IMR-90 (cell line): ENCODE data around the gene F12. TPM values are rescaled to one million over a fixed set of nuclear protein-coding genes. Genes with fewer than 3 reads are reported as not detected.

ENCODE experiments used
- ATAC-seq: fragments of 200-7000 bp; cut with Tn5 transposase; 2 replicates; pipeline ENCODE4 v1.9.1; 2020; ENCODE audit warnings: low read depth, mild to moderate bottlenecking, moderate library complexity
- BruUV-seq: library from RNA; stranded (reverse); fragments of 400-500 nt; replicated peaks from 2 replicates; lab custom pipeline; 2021; lab: Mats Ljungman, UMichigan
- CTCF ChIA-PET: fragments of 300-600 bp; formaldehyde crosslinking; extraction: SDS; loops from one replicate; lab custom pipeline; 2021; ENCODE audit warnings: antibody characterized with exemption; lab: Yijun Ruan, JAX
- POLR2A ChIA-PET: fragments of 300-600 bp; sonication (Branson Sonifier 250); formaldehyde crosslinking; loops from one replicate; lab custom pipeline; 2022; ENCODE audit warnings: antibody characterized with exemption; ENCODE audit not compliant: unreplicated experiment; lab: Charles Lee
- DNase-seq: peaks from one replicate; pipeline ENCODE4 v3.0.0; 2013
- H2AFZ ChIP-seq: replicated peaks from 2 replicates; pipeline ENCODE3; 2013; ENCODE audit warnings: low read length, mild to moderate bottlenecking; ENCODE audit not compliant: poor library complexity
- H2AK5ac ChIP-seq: 2 replicates; pipeline ENCODE4 v1.6.1; 2013; ENCODE audit warnings: low read depth, low read length, inconsistent platforms
- H2AK9ac ChIP-seq: replicated peaks from 2 replicates; pipeline ENCODE3; 2013; ENCODE audit warnings: mild to moderate bottlenecking, low read depth, low read length, moderate library complexity; ENCODE audit not compliant: poor library complexity
- H2BK120ac ChIP-seq: 2 replicates; pipeline ENCODE4 v1.6.1; 2013; ENCODE audit warnings: low read depth, low read length, inconsistent platforms
- H2BK15ac ChIP-seq: 3 replicates; pipeline ENCODE4 v1.6.1; 2013; ENCODE audit warnings: low read depth, low read length, inconsistent platforms
- H2BK20ac ChIP-seq: 2 replicates; pipeline ENCODE4 v1.6.1; 2013; ENCODE audit warnings: low read depth, mild to moderate bottlenecking, inconsistent platforms, low read length, moderate library complexity
- H2BK5ac ChIP-seq: 2 replicates; pipeline ENCODE4 v1.6.1; 2013; ENCODE audit warnings: mild to moderate bottlenecking, low read depth, low read length, inconsistent platforms; ENCODE audit not compliant: poor library complexity, severe bottlenecking
- H3K14ac ChIP-seq: replicated peaks from 2 replicates; pipeline ENCODE4 v1.6.1; 2013; ENCODE audit warnings: low read depth, low read length, inconsistent platforms
- H3K18ac ChIP-seq: 2 replicates; pipeline ENCODE4 v1.6.1; 2013; ENCODE audit warnings: low read depth, low read length, control low read depth
- H3K23ac ChIP-seq: 2 replicates; pipeline ENCODE4 v1.6.1; 2013; ENCODE audit warnings: low read depth, low read length, inconsistent platforms
- H3K27ac ChIP-seq: 2 replicates; pipeline ENCODE4 v1.5.1; 2013; ENCODE audit warnings: mild to moderate bottlenecking, control low read depth, low read length; ENCODE audit not compliant: insufficient read depth
- H3K27me3 ChIP-seq: 2 replicates; pipeline ENCODE4 v1.6.1; 2013; ENCODE audit warnings: low read length; ENCODE audit not compliant: control insufficient read depth, insufficient read depth
- H3K36me3 ChIP-seq: 2 replicates; pipeline ENCODE4 v1.6.1; 2013; ENCODE audit warnings: low read length, mixed read lengths; ENCODE audit not compliant: control insufficient read depth, insufficient read depth
- H3K4ac ChIP-seq: 2 replicates; pipeline ENCODE4 v1.6.1; 2013; ENCODE audit warnings: low read depth, low read length, inconsistent platforms
- H3K4me1 ChIP-seq: 2 replicates; pipeline ENCODE4 v1.6.1; 2013; ENCODE audit warnings: low read length, mixed read lengths; ENCODE audit not compliant: control insufficient read depth, insufficient read depth
- H3K4me2 ChIP-seq: 2 replicates; pipeline ENCODE4 v1.6.1; 2013; ENCODE audit warnings: low read depth, mild to moderate bottlenecking, control low read depth, low read length, moderate library complexity
- H3K4me3 ChIP-seq: 2 replicates; pipeline ENCODE4 v1.5.1; 2013; ENCODE audit warnings: low read depth, mild to moderate bottlenecking, control low read depth, low read length, moderate library complexity; ENCODE audit not compliant: insufficient read depth
- H3K56ac ChIP-seq: 2 replicates; pipeline ENCODE4 v1.6.1; 2013; ENCODE audit warnings: low read length, inconsistent platforms; ENCODE audit not compliant: insufficient read depth; ENCODE audit errors: extremely low read depth
- H3K79me1 ChIP-seq, 2 experiments: 2 replicates each; pipeline ENCODE4 v1.6.1; 2013; ENCODE audit warnings: low read length in 2 of 2, inconsistent platforms in 1 of 2, low read depth in 1 of 2
- H3K9ac ChIP-seq: 2 replicates; pipeline ENCODE4 v1.6.1; 2013; ENCODE audit warnings: low read depth, low read length, control low read depth
- H3K9me1 ChIP-seq: 2 replicates; pipeline ENCODE4 v1.6.1; 2013; ENCODE audit warnings: low read length, inconsistent platforms; ENCODE audit not compliant: insufficient read depth
- H3K9me3 ChIP-seq: 2 replicates; pipeline ENCODE4 v1.6.1; 2013; ENCODE audit warnings: low read length; ENCODE audit not compliant: control insufficient read depth, insufficient read depth
- H4K20me1 ChIP-seq: 2 replicates; pipeline ENCODE4 v1.6.1; 2013; ENCODE audit warnings: low read length, inconsistent platforms; ENCODE audit not compliant: insufficient read depth
- H4K5ac ChIP-seq: 2 replicates; pipeline ENCODE4 v1.6.1; 2013; ENCODE audit warnings: mild to moderate bottlenecking, low read depth, low read length, control low read depth
- H4K8ac ChIP-seq, 2 experiments: 2 replicates each; pipeline ENCODE4 v1.6.1; 2013; ENCODE audit warnings: low read depth in 2 of 2, low read length in 2 of 2, control low read depth in 1 of 2, inconsistent platforms in 1 of 2
- H4K91ac ChIP-seq: 2 replicates; pipeline ENCODE4 v1.6.1; 2013; ENCODE audit warnings: low read depth, low read length, inconsistent platforms; ENCODE audit not compliant: insufficient read depth
- ELK1 ChIP-seq: fragments of 150-350 bp; IDR thresholded peaks from 2 replicates; pipeline ENCODE4 v1.6.1; 2016; ENCODE audit warnings: low read depth, mild to moderate bottlenecking, low read length, moderate library complexity, borderline replicate concordance
- MAFK ChIP-seq: IDR thresholded peaks from 2 replicates; pipeline ENCODE4 v1.6.1; 2012; ENCODE audit warnings: low read depth, low read length, improper control_type of control experiment
- MXI1 ChIP-seq: IDR thresholded peaks from 2 replicates; pipeline ENCODE4 v1.6.1; 2012; ENCODE audit warnings: low read depth, mild to moderate bottlenecking, low read length, moderate library complexity, borderline replicate concordance
- RAD21 ChIP-seq: IDR thresholded peaks from 2 replicates; pipeline ENCODE4 v1.6.1; 2012; ENCODE audit warnings: low read length, improper control_type of control experiment
- WGBS, 2 experiments: methylation state at CpG; one replicate each; pipeline versions ENCODE4 v1.1.5 to v1.1.7; 2013; ENCODE audit warnings: missing lambda C conversion rate in 2 of 2; ENCODE audit not compliant: insufficient read length in 1 of 2; ENCODE audit errors: extremely low coverage in 2 of 2; 5-methylcytosine and 5-hydroxymethylcytosine counted together
- dilution Hi-C: fragments of 300-500 bp; cut with HindIII; formaldehyde crosslinking; loops from one replicate; pipeline ENCODE4 v1.14.3; 2018; ENCODE audit warnings: low sequenced_read_pairs; ENCODE audit not compliant: unreplicated experiment
- in situ Hi-C: fragments of 300-500 bp; cut with MboI; formaldehyde crosslinking; loops from 3 replicates; pipeline ENCODE4 v1.14.3; 2019; ENCODE audit warnings: low sequenced_read_pairs, inconsistent platforms, mixed read lengths
- intact Hi-C: fragments of 100-400 bp; cut with micrococcal nuclease; formaldehyde crosslinking; loops from 2 replicates; pipeline ENCODE4 v1.10.0; 2022
- polyA plus RNA-seq, 3 experiments: library from polyadenylated mRNA; depleted of rRNA; stranded (reverse); fragments of >200 nt; gene quantifications; 2 replicates each; pipeline ENCODE4 v1.2.3, GENCODE V29; 2012; ENCODE audit warnings: low replicate concordance in 1 of 3
- total RNA-seq: library from RNA; depleted of rRNA; stranded (reverse); fragments of >200 nt; gene quantifications from 2 replicates; pipeline ENCODE4 v1.2.3, GENCODE V29; 2012

F12 gene
- total and polyA plus RNA-seq, 2 of the 4 experiments (the other 2 are of a cell fraction), result 0.36 to 1.2 TPM

- DNase-seq, result no peak
- Histone ChIP-seq H2AK5ac (no peak overlapping the region), H3K4me3 (no peak overlapping the region), H3K27me3 (no peaks in the 10 kb centered on the region), H3K4ac (no peak overlapping the region), H3K9ac (no peak overlapping the region), H2AK9ac (peak overlapping the region; percentile 7), H3K9me1 (no peaks in the 10 kb centered on the region), H3K4me2 (no peak overlapping the region), H2BK120ac (no peak overlapping the region), H2BK5ac (no peak overlapping the region), H2AFZ (peak overlapping the region; percentile 82), H3K79me1 (peaks cover 0 to 7% of the 10 kb centered on the region in 2 experiments; a peak in 1 of 4 replicates), H4K20me1 (peaks cover 47% of the 10 kb centered on the region), H3K18ac (no peak overlapping the region), H2BK15ac (no peak overlapping the region), H3K4me1 (peaks cover 8% of the 10 kb centered on the region), H3K27ac (no peak overlapping the region), H4K8ac (peak overlapping the region in 1 of 2 experiments; percentile 4; a peak in 1 of 4 replicates), H3K14ac (no peak overlapping the region), H3K56ac (no peak overlapping the region), H3K9me3 (no peaks in the 10 kb centered on the region), H3K36me3 (peaks cover 23% of the 10 kb centered on the region), H2BK20ac (no peak overlapping the region), H4K91ac (no peak overlapping the region), H4K5ac (no peak overlapping the region), H3K23ac (no peak overlapping the region)
- ChIA-PET CTCF (interaction anchor here (1.1 to 5.2 kb wide), 4 partner anchors 9 to 102 kb away, joined by 3 to 44 read pairs (median 8); partner anchors contain the start of gene LMAN2), POLR2A (interaction anchor here (1.2 kb wide), 1 partner anchor 43 kb away, joined by 3 read pairs; no protein-coding TSS in a partner anchor)
- no TSS peak for BruUV-seq
- in situ Hi-C loops (no loop called here), intact Hi-C loops (loop anchor here (1.0 kb wide), 4 partner anchors 50 to 340 kb away; no protein-coding TSS in a partner anchor), dilution Hi-C loops (no loop called here)
- WGBS, 2 experiments, result 73% methylated on average over 3 of the region's 31 CpGs; no CpG with 5 or more reads in 1 of the 2 experiments
- no peak for ATAC-seq
- TF ChIP-seq MXI1, result no peak
- no peak for TF ChIP-seq MAFK
- TF ChIP-seq ELK1, result no peak
- TF ChIP-seq RAD21, result no peak
Observed at GRCh38 chr5:177453852-177454396, 44.6 kb upstream of the F12 start.
